ENCODE results near the gene NUBP2.
A peak's percentile ranks its signal among the peaks of the same experiment; 100 is the strongest.

NUBP2 gene

GRCh38 chr16:1825381-1825863 lies 42.7 kb downstream of the NUBP2 start:
- ATAC-seq, result no peak
- TF ChIP-seq CSDC2 (CRISPR knock-in tag; IDR thresholded peaks at IDR 0.05), result no peak
- no peak for TF ChIP-seq ZFP3 (CRISPR knock-in tag; IDR thresholded peaks at IDR 0.05)
- no peak for TF ChIP-seq ARNTL (CRISPR knock-in tag; IDR thresholded peaks at IDR 0.05; ENCODE audit: borderline replicate concordance, low read depth)
- TF ChIP-seq, protein P1, sequence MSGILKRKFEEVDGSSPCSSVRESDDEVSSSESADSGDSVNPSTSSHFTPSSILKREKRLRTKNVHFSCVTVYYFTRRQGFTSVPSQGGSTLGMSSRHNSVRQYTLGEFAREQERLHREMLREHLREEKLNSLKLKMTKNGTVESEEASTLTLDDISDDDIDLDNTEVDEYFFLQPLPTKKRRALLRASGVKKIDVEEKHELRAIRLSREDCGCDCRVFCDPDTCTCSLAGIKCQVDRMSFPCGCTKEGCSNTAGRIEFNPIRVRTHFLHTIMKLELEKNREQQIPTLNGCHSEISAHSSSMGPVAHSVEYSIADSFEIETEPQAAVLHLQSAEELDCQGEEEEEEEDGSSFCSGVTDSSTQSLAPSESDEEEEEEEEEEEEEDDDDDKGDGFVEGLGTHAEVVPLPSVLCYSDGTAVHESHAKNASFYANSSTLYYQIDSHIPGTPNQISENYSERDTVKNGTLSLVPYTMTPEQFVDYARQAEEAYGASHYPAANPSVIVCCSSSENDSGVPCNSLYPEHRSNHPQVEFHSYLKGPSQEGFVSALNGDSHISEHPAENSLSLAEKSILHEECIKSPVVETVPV (CRISPR knock-in tag; IDR thresholded peaks at IDR 0.05), result no peak
- TF ChIP-seq ESRRG (CRISPR knock-in tag; IDR thresholded peaks at IDR 0.05), result no peak
- no peak for TF ChIP-seq ZC3H10 (CRISPR knock-in tag; IDR thresholded peaks at IDR 0.05)
- no peak for TF ChIP-seq POU6F1 (CRISPR knock-in tag; IDR thresholded peaks at IDR 0.05; ENCODE audit: borderline replicate concordance, low read depth)
- TF ChIP-seq ISL1 (CRISPR knock-in tag; IDR thresholded peaks at IDR 0.05), result no peak
- TF ChIP-seq, protein P2, sequence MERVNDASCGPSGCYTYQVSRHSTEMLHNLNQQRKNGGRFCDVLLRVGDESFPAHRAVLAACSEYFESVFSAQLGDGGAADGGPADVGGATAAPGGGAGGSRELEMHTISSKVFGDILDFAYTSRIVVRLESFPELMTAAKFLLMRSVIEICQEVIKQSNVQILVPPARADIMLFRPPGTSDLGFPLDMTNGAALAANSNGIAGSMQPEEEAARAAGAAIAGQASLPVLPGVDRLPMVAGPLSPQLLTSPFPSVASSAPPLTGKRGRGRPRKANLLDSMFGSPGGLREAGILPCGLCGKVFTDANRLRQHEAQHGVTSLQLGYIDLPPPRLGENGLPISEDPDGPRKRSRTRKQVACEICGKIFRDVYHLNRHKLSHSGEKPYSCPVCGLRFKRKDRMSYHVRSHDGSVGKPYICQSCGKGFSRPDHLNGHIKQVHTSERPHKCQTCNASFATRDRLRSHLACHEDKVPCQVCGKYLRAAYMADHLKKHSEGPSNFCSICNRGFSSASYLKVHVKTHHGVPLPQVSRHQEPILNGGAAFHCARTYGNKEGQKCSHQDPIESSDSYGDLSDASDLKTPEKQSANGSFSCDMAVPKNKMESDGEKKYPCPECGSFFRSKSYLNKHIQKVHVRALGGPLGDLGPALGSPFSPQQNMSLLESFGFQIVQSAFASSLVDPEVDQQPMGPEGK (CRISPR knock-in tag; IDR thresholded peaks at IDR 0.05; ENCODE audit: borderline replicate concordance), result no peak
- no peak for TF ChIP-seq TCF4 (CRISPR knock-in tag; IDR thresholded peaks at IDR 0.05; ENCODE audit: borderline replicate concordance)
- TF ChIP-seq, protein P3, sequence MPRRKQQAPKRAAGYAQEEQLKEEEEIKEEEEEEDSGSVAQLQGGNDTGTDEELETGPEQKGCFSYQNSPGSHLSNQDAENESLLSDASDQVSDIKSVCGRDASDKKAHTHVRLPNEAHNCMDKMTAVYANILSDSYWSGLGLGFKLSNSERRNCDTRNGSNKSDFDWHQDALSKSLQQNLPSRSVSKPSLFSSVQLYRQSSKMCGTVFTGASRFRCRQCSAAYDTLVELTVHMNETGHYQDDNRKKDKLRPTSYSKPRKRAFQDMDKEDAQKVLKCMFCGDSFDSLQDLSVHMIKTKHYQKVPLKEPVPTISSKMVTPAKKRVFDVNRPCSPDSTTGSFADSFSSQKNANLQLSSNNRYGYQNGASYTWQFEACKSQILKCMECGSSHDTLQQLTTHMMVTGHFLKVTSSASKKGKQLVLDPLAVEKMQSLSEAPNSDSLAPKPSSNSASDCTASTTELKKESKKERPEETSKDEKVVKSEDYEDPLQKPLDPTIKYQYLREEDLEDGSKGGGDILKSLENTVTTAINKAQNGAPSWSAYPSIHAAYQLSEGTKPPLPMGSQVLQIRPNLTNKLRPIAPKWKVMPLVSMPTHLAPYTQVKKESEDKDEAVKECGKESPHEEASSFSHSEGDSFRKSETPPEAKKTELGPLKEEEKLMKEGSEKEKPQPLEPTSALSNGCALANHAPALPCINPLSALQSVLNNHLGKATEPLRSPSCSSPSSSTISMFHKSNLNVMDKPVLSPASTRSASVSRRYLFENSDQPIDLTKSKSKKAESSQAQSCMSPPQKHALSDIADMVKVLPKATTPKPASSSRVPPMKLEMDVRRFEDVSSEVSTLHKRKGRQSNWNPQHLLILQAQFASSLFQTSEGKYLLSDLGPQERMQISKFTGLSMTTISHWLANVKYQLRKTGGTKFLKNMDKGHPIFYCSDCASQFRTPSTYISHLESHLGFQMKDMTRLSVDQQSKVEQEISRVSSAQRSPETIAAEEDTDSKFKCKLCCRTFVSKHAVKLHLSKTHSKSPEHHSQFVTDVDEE (CRISPR knock-in tag; IDR thresholded peaks at IDR 0.05), result no peak
- TF ChIP-seq ZNF8 (CRISPR knock-in tag; IDR thresholded peaks at IDR 0.05), result no peak
- TF ChIP-seq RARB (CRISPR knock-in tag; IDR thresholded peaks at IDR 0.05), result no peak
- no peak for TF ChIP-seq OSR1 (CRISPR knock-in tag; IDR thresholded peaks at IDR 0.05)

GRCh38 chr16:1825864-1826690 lies 43.3 kb downstream of the NUBP2 start:
- peak; percentile 13 for ATAC-seq
- TF ChIP-seq TOX (CRISPR knock-in tag; IDR thresholded peaks at IDR 0.05; ENCODE audit: borderline replicate concordance) (no peak), ZFP3 (CRISPR knock-in tag; IDR thresholded peaks at IDR 0.05) (no peak)
- TF ChIP-seq, protein P3 (CRISPR knock-in tag; IDR thresholded peaks at IDR 0.05), result no peak

GRCh38 chr16:1826691-1827573 lies 44.2 kb downstream of the NUBP2 start, which contains the start of the genes FAHD1 and HAGH:
Gene FAHD1, plus strand, starts transcription at chr16:1827206. Its CDS starts 33 bp downstream, at chr16:1827239.
Gene HAGH, minus strand, starts transcription at chr16:1826825. Its CDS starts 38 bp downstream, at chr16:1826787.
- peak; percentile 94 for ATAC-seq
- TF ChIP-seq RARB (CRISPR knock-in tag; IDR thresholded peaks at IDR 0.05) (no peak), TCF4 (CRISPR knock-in tag; IDR thresholded peaks at IDR 0.05; ENCODE audit: borderline replicate concordance) (no peak), CSDC2 (CRISPR knock-in tag; IDR thresholded peaks at IDR 0.05) (no peak), ARNTL (CRISPR knock-in tag; IDR thresholded peaks at IDR 0.05; ENCODE audit: borderline replicate concordance, low read depth) (no peak), PPARA (CRISPR knock-in tag; IDR thresholded peaks at IDR 0.05; ENCODE audit: borderline replicate concordance) (no peak), ZFP3 (CRISPR knock-in tag; IDR thresholded peaks at IDR 0.05) (0 out of 2 replicates have a peak, but pooled peaks have one; percentile 34), ZFP30 (CRISPR knock-in tag; IDR thresholded peaks at IDR 0.05) (no peak)
- TF ChIP-seq, protein P2 (CRISPR knock-in tag; IDR thresholded peaks at IDR 0.05; ENCODE audit: borderline replicate concordance), result no peak
- TF ChIP-seq, protein P1 (CRISPR knock-in tag; IDR thresholded peaks at IDR 0.05), result no peak
